Liver (tissue), 9 donors: ENCODE results near the gene TXN2. TPM values are rescaled to one million over a fixed set of nuclear protein-coding genes. Genes with fewer than 3 reads are reported as not detected.
A peak's percentile ranks its signal among the peaks of the same experiment; 100 is the strongest.

Experiments
- DNase-seq: peaks from one replicate; pipeline ENCODE4 v3.0.0-alpha.2; 2017; ENCODE audit warnings: low spot score
- H3K27ac ChIP-seq, 2 donors: one replicate each; pipeline ENCODE4 v1.7.0; 2013; ENCODE audit warnings: inconsistent platforms in 2 of 2, low read length in 2 of 2, control low read depth in 1 of 2, low read depth in 1 of 2, mild to moderate bottlenecking in 1 of 2
- H3K27me3 ChIP-seq, 4 donors: one replicate each; pipeline versions ENCODE4 v1.6.1 to v1.7.0; 2013; ENCODE audit warnings: low read length in 3 of 4, inconsistent platforms in 1 of 4, mild to moderate bottlenecking in 1 of 4, moderate library complexity in 1 of 4; ENCODE audit not compliant: control insufficient read depth in 4 of 4, insufficient read depth in 4 of 4
- H3K36me3 ChIP-seq, 4 donors: one replicate each; pipeline versions ENCODE4 v1.6.1 to v1.7.0; 2013; ENCODE audit warnings: low read length in 3 of 4, mild to moderate bottlenecking in 3 of 4, low read depth in 1 of 4, moderate library complexity in 1 of 4; ENCODE audit not compliant: control insufficient read depth in 4 of 4, insufficient read depth in 3 of 4
- H3K4me1 ChIP-seq, 4 donors: one replicate each; pipeline versions ENCODE4 v1.6.1 to v1.7.0; 2013; ENCODE audit warnings: low read length in 3 of 4, mild to moderate bottlenecking in 3 of 4, moderate library complexity in 1 of 4; ENCODE audit not compliant: control insufficient read depth in 4 of 4, insufficient read depth in 4 of 4
- H3K4me3 ChIP-seq, 3 donors: one replicate each; pipeline versions ENCODE4 v1.6.1 to v1.7.0; 2013; ENCODE audit warnings: low read length in 3 of 3, control low read depth in 1 of 3, low read depth in 1 of 3, mild to moderate bottlenecking in 1 of 3
- H3K9ac ChIP-seq, 2 donors: one replicate each; pipeline ENCODE4 v1.7.0; 2013; ENCODE audit warnings: low read length in 2 of 2, mild to moderate bottlenecking in 2 of 2, moderate library complexity in 2 of 2, control low read depth in 1 of 2, low read depth in 1 of 2
- H3K9me3 ChIP-seq, 4 donors: one replicate each; pipeline versions ENCODE4 v1.6.1 to v1.7.0; 2013; ENCODE audit warnings: low read length in 3 of 4; ENCODE audit not compliant: control insufficient read depth in 4 of 4
- CTCF ChIP-seq: fragments of 150-350 bp; IDR thresholded peaks from 2 replicates; pipeline ENCODE4 v1.5.1; 2017; ENCODE audit warnings: improper control_type of control experiment, low read depth, low read length; ENCODE audit not compliant: missing input control
- EGR1 ChIP-seq, 2 donors: IDR thresholded peaks; 2 replicates each; pipeline ENCODE4 v1.6.1; 2016 to 2018; ENCODE audit warnings: antibody characterized with exemption in 2 of 2, low read depth in 2 of 2
- FOXA1 ChIP-seq: IDR thresholded peaks from 2 replicates; pipeline ENCODE4 v1.6.1; 2016; ENCODE audit warnings: antibody characterized with exemption
- FOXA2 ChIP-seq: IDR thresholded peaks from 2 replicates; pipeline ENCODE4 v1.6.1; 2016; ENCODE audit warnings: antibody characterized with exemption
- GABPA ChIP-seq, 2 donors: IDR thresholded peaks in 1 of 2; conservative IDR thresholded peaks in 1 of 2; 2 replicates each; pipeline ENCODE4 v1.6.1; 2016; ENCODE audit warnings: antibody characterized with exemption in 2 of 2, mild to moderate bottlenecking in 1 of 2, moderate library complexity in 1 of 2
- HNF4A ChIP-seq, 2 donors: conservative IDR thresholded peaks; 2 replicates each; pipeline ENCODE4 v1.6.1; 2016; ENCODE audit warnings: antibody characterized with exemption in 2 of 2, mild to moderate bottlenecking in 2 of 2
- HNF4G ChIP-seq: IDR thresholded peaks from 2 replicates; pipeline ENCODE4 v1.6.1; 2016; ENCODE audit warnings: antibody characterized with exemption
- JUND ChIP-seq, 2 donors: IDR thresholded peaks; 2 replicates each; pipeline ENCODE4 v1.6.1; 2016; ENCODE audit warnings: antibody characterized with exemption in 2 of 2
- NR2F2 ChIP-seq: IDR thresholded peaks from 2 replicates; pipeline ENCODE4 v1.6.1; 2016; ENCODE audit warnings: antibody characterized with exemption
- RAD21 ChIP-seq, 2 donors: IDR thresholded peaks; 2 replicates each; pipeline ENCODE4 v1.6.1; 2016; ENCODE audit warnings: antibody characterized with exemption in 2 of 2, mild to moderate bottlenecking in 2 of 2
- RXRA ChIP-seq, 2 donors: IDR thresholded peaks; 2 replicates each; pipeline ENCODE4 v1.6.1; 2017 to 2018; ENCODE audit warnings: antibody characterized with exemption in 2 of 2, mild to moderate bottlenecking in 1 of 2
- SP1 ChIP-seq: IDR thresholded peaks from 2 replicates; pipeline ENCODE4 v1.6.1; 2018; ENCODE audit warnings: antibody characterized with exemption, mild to moderate bottlenecking
- TAF1 ChIP-seq: conservative IDR thresholded peaks from 2 replicates; pipeline ENCODE4 v1.6.1; 2016; ENCODE audit warnings: antibody characterized with exemption, mild to moderate bottlenecking
- YY1 ChIP-seq: IDR thresholded peaks from 2 replicates; pipeline ENCODE4 v1.6.1; 2016; ENCODE audit warnings: antibody characterized with exemption, mild to moderate bottlenecking
- WGBS: extraction: QIAGEN DNeasy Blood & Tissue Kit; methylation state at CpG from one replicate; pipeline ENCODE4 v1.1.7; 2013; 5-methylcytosine and 5-hydroxymethylcytosine counted together
- polyA plus RNA-seq, 2 donors: library from polyadenylated mRNA; stranded (reverse) in 1 of 2; unstranded in 1 of 2; fragments of 200-250 nt in 1 of 2; fragments of >200 nt in 1 of 2; fragmentation: Nextera tagmentation in 1 of 2; extraction: Ambion mirVana in 1 of 2; gene quantifications; one replicate each; pipeline versions ENCODE4 v1.2.1 to v1.2.3, GENCODE V29; 2013 to 2015
- total RNA-seq, 2 donors: library from RNA; depleted of rRNA; stranded (reverse); fragments of >200 nt; gene quantifications; one replicate each; pipeline ENCODE4 v1.2.3, GENCODE V29; 2014
- TF ChIP-seq, protein P1 (sequence below): IDR thresholded peaks from 2 replicates; pipeline ENCODE4 v1.6.1; 2016; ENCODE audit warnings: antibody characterized with exemption
- TF ChIP-seq, protein P2 (sequence below): IDR thresholded peaks from 2 replicates; pipeline ENCODE4 v1.6.1; 2016; ENCODE audit warnings: antibody characterized with exemption
- TF ChIP-seq, protein P3 (sequence below): IDR thresholded peaks from 2 replicates; pipeline ENCODE4 v1.6.1; 2016; ENCODE audit warnings: antibody characterized with exemption, mild to moderate bottlenecking
- donor health status: healthy.
- donor health status: healthy.
- donor health status: healthy.
- donor health status: healthy.
- donor health status: healthy.

Gene TXN2
- total and polyA plus RNA-seq, 4 donors, result 27.5 to 154 (median 73.4) TPM

GRCh38 chr22:36419912-36420882, 61.2 kb downstream of the TXN2 start:
- WGBS, result 57% methylated on average over 21 of the region's 21 CpGs
- TF ChIP-seq, protein P1, sequence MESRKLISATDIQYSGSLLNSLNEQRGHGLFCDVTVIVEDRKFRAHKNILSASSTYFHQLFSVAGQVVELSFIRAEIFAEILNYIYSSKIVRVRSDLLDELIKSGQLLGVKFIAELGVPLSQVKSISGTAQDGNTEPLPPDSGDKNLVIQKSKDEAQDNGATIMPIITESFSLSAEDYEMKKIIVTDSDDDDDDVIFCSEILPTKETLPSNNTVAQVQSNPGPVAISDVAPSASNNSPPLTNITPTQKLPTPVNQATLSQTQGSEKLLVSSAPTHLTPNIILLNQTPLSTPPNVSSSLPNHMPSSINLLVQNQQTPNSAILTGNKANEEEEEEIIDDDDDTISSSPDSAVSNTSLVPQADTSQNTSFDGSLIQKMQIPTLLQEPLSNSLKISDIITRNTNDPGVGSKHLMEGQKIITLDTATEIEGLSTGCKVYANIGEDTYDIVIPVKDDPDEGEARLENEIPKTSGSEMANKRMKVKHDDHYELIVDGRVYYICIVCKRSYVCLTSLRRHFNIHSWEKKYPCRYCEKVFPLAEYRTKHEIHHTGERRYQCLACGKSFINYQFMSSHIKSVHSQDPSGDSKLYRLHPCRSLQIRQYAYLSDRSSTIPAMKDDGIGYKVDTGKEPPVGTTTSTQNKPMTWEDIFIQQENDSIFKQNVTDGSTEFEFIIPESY, result no peak
- TF ChIP-seq SP1 (no peak), GABPA (IDR thresholded peaks at IDR 0.05 in 1 of 2, conservative IDR thresholded peaks at IDR 0.05 in 1 of 2) (no peak), YY1 (no peak), RXRA (IDR thresholded peaks at IDR 0.05) (no peak), JUND (IDR thresholded peaks at IDR 0.05) (no peak), RAD21 (IDR thresholded peaks at IDR 0.05) (no peak), HNF4A (conservative IDR thresholded peaks at IDR 0.05) (no peak)
- TF ChIP-seq, protein P2, sequence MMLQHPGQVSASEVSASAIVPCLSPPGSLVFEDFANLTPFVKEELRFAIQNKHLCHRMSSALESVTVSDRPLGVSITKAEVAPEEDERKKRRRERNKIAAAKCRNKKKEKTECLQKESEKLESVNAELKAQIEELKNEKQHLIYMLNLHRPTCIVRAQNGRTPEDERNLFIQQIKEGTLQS, result no peak
- TF ChIP-seq, protein P3, sequence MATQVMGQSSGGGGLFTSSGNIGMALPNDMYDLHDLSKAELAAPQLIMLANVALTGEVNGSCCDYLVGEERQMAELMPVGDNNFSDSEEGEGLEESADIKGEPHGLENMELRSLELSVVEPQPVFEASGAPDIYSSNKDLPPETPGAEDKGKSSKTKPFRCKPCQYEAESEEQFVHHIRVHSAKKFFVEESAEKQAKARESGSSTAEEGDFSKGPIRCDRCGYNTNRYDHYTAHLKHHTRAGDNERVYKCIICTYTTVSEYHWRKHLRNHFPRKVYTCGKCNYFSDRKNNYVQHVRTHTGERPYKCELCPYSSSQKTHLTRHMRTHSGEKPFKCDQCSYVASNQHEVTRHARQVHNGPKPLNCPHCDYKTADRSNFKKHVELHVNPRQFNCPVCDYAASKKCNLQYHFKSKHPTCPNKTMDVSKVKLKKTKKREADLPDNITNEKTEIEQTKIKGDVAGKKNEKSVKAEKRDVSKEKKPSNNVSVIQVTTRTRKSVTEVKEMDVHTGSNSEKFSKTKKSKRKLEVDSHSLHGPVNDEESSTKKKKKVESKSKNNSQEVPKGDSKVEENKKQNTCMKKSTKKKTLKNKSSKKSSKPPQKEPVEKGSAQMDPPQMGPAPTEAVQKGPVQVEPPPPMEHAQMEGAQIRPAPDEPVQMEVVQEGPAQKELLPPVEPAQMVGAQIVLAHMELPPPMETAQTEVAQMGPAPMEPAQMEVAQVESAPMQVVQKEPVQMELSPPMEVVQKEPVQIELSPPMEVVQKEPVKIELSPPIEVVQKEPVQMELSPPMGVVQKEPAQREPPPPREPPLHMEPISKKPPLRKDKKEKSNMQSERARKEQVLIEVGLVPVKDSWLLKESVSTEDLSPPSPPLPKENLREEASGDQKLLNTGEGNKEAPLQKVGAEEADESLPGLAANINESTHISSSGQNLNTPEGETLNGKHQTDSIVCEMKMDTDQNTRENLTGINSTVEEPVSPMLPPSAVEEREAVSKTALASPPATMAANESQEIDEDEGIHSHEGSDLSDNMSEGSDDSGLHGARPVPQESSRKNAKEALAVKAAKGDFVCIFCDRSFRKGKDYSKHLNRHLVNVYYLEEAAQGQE, result no peak
- no peak for DNase-seq
- Histone ChIP-seq H3K4me3 (no peak overlapping the region), H3K4me1 (peaks cover 0 to 12% (median 5%) of the 10 kb centered on the region in 4 donors), H3K27me3 (no peaks in the 10 kb centered on the region), H3K36me3 (no peaks in the 10 kb centered on the region), H3K9ac (no peak overlapping the region), H3K27ac (peak overlapping the region; percentile 31 to 74), H3K9me3 (no peaks in the 10 kb centered on the region)

DNA sequence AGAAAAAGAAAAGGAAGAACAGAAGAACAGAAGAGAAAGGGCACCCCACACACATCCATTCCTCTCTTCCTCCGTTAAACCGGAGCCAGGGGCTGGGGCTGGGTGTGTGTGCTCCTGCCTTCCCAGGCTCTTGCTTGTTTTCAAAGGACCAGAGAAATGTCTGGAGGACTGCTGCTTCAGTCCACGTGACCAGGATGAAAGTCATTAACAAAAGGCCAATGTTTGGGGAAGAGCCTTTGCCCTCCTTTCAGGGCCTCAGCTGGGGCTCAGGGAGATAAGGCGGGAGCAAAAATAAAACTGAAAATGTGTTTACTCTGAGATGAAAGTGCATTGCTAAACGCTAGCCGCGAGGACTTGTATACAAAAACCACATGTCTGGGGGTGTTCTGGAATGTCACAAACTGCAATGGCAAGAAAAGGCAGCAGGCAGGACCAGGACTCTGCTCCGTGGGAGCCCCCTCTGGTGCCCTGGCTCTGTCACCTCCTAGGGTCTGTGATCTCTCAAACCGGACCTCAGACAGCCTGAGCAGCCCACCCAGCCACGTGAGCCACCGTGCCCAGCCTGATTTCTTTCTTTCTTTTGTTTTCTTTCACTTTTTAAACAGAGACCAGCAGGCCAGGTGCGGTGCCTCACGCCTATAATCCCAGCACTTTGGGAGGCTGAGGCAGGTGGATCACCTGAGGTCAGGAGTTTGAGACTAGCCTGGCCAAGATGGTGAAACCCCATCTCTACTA, 62.1 kb downstream of the TXN2 start:
- H3K9ac ChIP-seq, result peak overlapping the region in 1 of 2 donors; percentile 21
- DNase-seq, result peak; percentile 42
- no peaks in the 10 kb centered on the region for H3K27me3 ChIP-seq
- H3K4me1 ChIP-seq, result peaks cover 0 to 12% (median 5%) of the 10 kb centered on the region in 4 donors
- WGBS, result 9% methylated on average over 13 of the region's 13 CpGs
- H3K27ac ChIP-seq, result peak overlapping the region; percentile 21 to 74
- peak overlapping the region in 1 of 3 donors; percentile 5 for H3K4me3 ChIP-seq
- H3K36me3 ChIP-seq, result no peaks in the 10 kb centered on the region
- H3K9me3 ChIP-seq, result no peaks in the 10 kb centered on the region
- TF ChIP-seq FOXA1, result peak; percentile 47
- peak; percentile 17 for TF ChIP-seq HNF4G
- TF ChIP-seq FOXA2, result peak; percentile 75
- peak; percentile 99 for TF ChIP-seq NR2F2
- no peak for TF ChIP-seq TAF1
- no peak for TF ChIP-seq EGR1 (IDR thresholded peaks at IDR 0.05; ENCODE audit: low read depth in 2 of 2)
- TF ChIP-seq, protein P2, result peak; percentile 36
- TF ChIP-seq, protein P3, result peak; percentile 50
- peak; percentile 88 to 92 for TF ChIP-seq RXRA (IDR thresholded peaks at IDR 0.05)
- peak; percentile 59 for TF ChIP-seq YY1
- peak; percentile 51 to 69 for TF ChIP-seq JUND (IDR thresholded peaks at IDR 0.05)
- peak; percentile 62 to 81 for TF ChIP-seq HNF4A (conservative IDR thresholded peaks at IDR 0.05)
- TF ChIP-seq GABPA (IDR thresholded peaks at IDR 0.05 in 1 of 2, conservative IDR thresholded peaks at IDR 0.05 in 1 of 2), result no peak
- TF ChIP-seq CTCF, result no peak
- TF ChIP-seq RAD21 (IDR thresholded peaks at IDR 0.05), result peak; percentile 58 to 64
